Astrocyte (in vitro differentiated cells and primary cell): Measurements from ENCODE around the gene FBN2.

Experiments used
- EZH2 ChIP-seq: IDR thresholded peaks from 2 replicates; pipeline ENCODE4 v1.6.1; 2012; ENCODE audit warnings: mild to moderate bottlenecking, low read length, inconsistent platforms; ENCODE audit not compliant: insufficient read depth
- TF ChIP-seq, protein P1 (sequence below): IDR thresholded peaks from 2 replicates; pipeline ENCODE4 v1.5.1; 2011; ENCODE audit warnings: low read depth, mild to moderate bottlenecking, inconsistent platforms, low read length, moderate library complexity; ENCODE audit not compliant: insufficient read depth

- TF ChIP-seq, protein P1, sequence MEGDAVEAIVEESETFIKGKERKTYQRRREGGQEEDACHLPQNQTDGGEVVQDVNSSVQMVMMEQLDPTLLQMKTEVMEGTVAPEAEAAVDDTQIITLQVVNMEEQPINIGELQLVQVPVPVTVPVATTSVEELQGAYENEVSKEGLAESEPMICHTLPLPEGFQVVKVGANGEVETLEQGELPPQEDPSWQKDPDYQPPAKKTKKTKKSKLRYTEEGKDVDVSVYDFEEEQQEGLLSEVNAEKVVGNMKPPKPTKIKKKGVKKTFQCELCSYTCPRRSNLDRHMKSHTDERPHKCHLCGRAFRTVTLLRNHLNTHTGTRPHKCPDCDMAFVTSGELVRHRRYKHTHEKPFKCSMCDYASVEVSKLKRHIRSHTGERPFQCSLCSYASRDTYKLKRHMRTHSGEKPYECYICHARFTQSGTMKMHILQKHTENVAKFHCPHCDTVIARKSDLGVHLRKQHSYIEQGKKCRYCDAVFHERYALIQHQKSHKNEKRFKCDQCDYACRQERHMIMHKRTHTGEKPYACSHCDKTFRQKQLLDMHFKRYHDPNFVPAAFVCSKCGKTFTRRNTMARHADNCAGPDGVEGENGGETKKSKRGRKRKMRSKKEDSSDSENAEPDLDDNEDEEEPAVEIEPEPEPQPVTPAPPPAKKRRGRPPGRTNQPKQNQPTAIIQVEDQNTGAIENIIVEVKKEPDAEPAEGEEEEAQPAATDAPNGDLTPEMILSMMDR, result no peak
- no peak for TF ChIP-seq EZH2
Measured at GRCh38 chr5:128254789-128255188, 283.3 kb downstream of the FBN2 start.
